Aorta (tissue), 5 donors: ENCODE data around the gene GSTO1. TPM values are rescaled to one million over a fixed set of nuclear protein-coding genes. Genes with fewer than 3 reads are reported as not detected.

Experiments used
- ATAC-seq: fragments of 200-7000 bp; cut with Tn5 transposase; one replicate; pipeline ENCODE4 v1.9.1; 2022; ENCODE audit warnings: moderate library complexity; ENCODE audit not compliant: low FRiP score
- DNase-seq, 2 donors: peaks; one replicate each; pipeline ENCODE4 v3.0.0-alpha.2; 2020
- H3K27ac ChIP-seq, 2 donors: one replicate each; pipeline ENCODE4 v1.5.1; 2013; ENCODE audit warnings: low read length in 2 of 2, mild to moderate bottlenecking in 2 of 2, moderate library complexity in 2 of 2, control low read depth in 1 of 2, inconsistent platforms in 1 of 2, low read depth in 1 of 2
- H3K27me3 ChIP-seq, 2 donors: one replicate each; pipeline ENCODE4 v1.6.1; 2013; ENCODE audit warnings: control low read depth in 1 of 2, low read length in 1 of 2, mild to moderate bottlenecking in 1 of 2, moderate library complexity in 1 of 2; ENCODE audit not compliant: insufficient read depth in 2 of 2, control insufficient read depth in 1 of 2
- H3K36me3 ChIP-seq, 2 donors: one replicate each; pipeline ENCODE4 v1.6.1; 2013; ENCODE audit warnings: control low read depth in 1 of 2, low read length in 1 of 2, mild to moderate bottlenecking in 1 of 2; ENCODE audit not compliant: insufficient read depth in 2 of 2, control insufficient read depth in 1 of 2
- H3K4me1 ChIP-seq, 2 donors: one replicate each; pipeline ENCODE4 v1.6.1; 2013; ENCODE audit warnings: low read length in 2 of 2, control low read depth in 1 of 2, mild to moderate bottlenecking in 1 of 2, moderate library complexity in 1 of 2; ENCODE audit not compliant: insufficient read depth in 2 of 2, control insufficient read depth in 1 of 2
- H3K4me3 ChIP-seq, 2 donors: one replicate each; pipeline ENCODE4 v1.5.1; 2013; ENCODE audit warnings: low read length in 2 of 2, control low read depth in 1 of 2, mild to moderate bottlenecking in 1 of 2
- H3K9me3 ChIP-seq: one replicate; pipeline ENCODE4 v1.6.1; 2013; ENCODE audit warnings: mild to moderate bottlenecking, low read length; ENCODE audit not compliant: control insufficient read depth
- WGBS, 2 donors: extraction: QIAGEN DNeasy Blood & Tissue Kit; methylation state at CpG; one replicate each; pipeline ENCODE4 v1.1.7; 2013; 5-methylcytosine and 5-hydroxymethylcytosine counted together
- intact Hi-C, 2 donors: fragments of 100-400 bp; cut with DNase I; formaldehyde crosslinking; loops; one replicate each; pipeline versions ENCODE4 v1.14.2 to v1.15.0; 2022
- polyA plus RNA-seq, 2 donors: library from polyadenylated mRNA; stranded (reverse); fragments of 200-250 nt; gene quantifications; one replicate each; pipeline ENCODE4 v1.2.3, GENCODE V29; 2013
- total RNA-seq, 2 donors: library from RNA; stranded (reverse); fragmentation: NEBNext Ultra II Directional; extraction: Animal tissue kit (Norgen Biotek cat#: 25700); gene quantifications; one replicate each; pipeline ENCODE4 v1.2.1, GENCODE V29; 2021
- donor health status: healthy with polysubstance abuse.
- donor health status: Bipolar disorder and iron deficiency.
- donor health status: DM: no; HTN: no; CAD: no.
- donor health status: DM: no; HTN: no; CAD: no.
- donor health status: DM: yes; HTN: yes; CAD: no.

GSTO1 gene
- total and polyA plus RNA-seq, 4 donors = 84.1 to 235 (median 111) TPM

- 70 to 75% methylated on average over 1 of the region's 1 CpG for WGBS, 2 donors
- no peaks in the 10 kb centered on the region for H3K36me3 ChIP-seq
- H3K9me3 ChIP-seq = no peaks in the 10 kb centered on the region
- H3K27me3 ChIP-seq = no peaks in the 10 kb centered on the region
- H3K27ac ChIP-seq = no peak overlapping the region
- H3K4me3 ChIP-seq = no peak overlapping the region
- intact Hi-C loops = no loop called here
- ATAC-seq (no peak), DNase-seq (no peak)
- no peaks in the 10 kb centered on the region for H3K4me1 ChIP-seq
These were observed 21.5 kb downstream of the GSTO1 start for GRCh38 chr10:104276192-104276591.

GRCh38 chr10:104277785-104278184 lies 23.1 kb downstream of the GSTO1 start:
- intact Hi-C loops = no loop called here
- no peak for ATAC-seq

GRCh38 chr10:104279550-104280259 lies 25.0 kb downstream of the GSTO1 start:
- Histone ChIP-seq H3K27ac (no peak overlapping the region), H3K27me3 (no peaks in the 10 kb centered on the region), H3K4me1 (no peaks in the 10 kb centered on the region), H3K9me3 (no peaks in the 10 kb centered on the region), H3K4me3 (no peak overlapping the region), H3K36me3 (no peaks in the 10 kb centered on the region)
- ATAC-seq (no peak), DNase-seq (no peak)
- 92 to 95% methylated on average over 3 of the region's 3 CpGs for WGBS, 2 donors
- intact Hi-C loops = no loop called here

More at GRCh38 chr10:104277785-104278184, 23.1 kb downstream of the GSTO1 start:
- no peak overlapping the region for H3K4me3 ChIP-seq
- no peak for DNase-seq
- H3K27ac ChIP-seq = no peak overlapping the region
- H3K27me3 ChIP-seq = no peaks in the 10 kb centered on the region
- H3K4me1 ChIP-seq = no peaks in the 10 kb centered on the region
- 85 to 92% methylated on average over 2 of the region's 2 CpGs for WGBS, 2 donors
- H3K9me3 ChIP-seq = no peaks in the 10 kb centered on the region
- H3K36me3 ChIP-seq = no peaks in the 10 kb centered on the region

GRCh38 chr10:104281694-104282093 lies 27.0 kb downstream of the GSTO1 start:
- Histone ChIP-seq H3K27me3 (no peaks in the 10 kb centered on the region), H3K36me3 (no peaks in the 10 kb centered on the region), H3K27ac (no peak overlapping the region), H3K4me3 (no peak overlapping the region), H3K4me1 (no peaks in the 10 kb centered on the region), H3K9me3 (no peaks in the 10 kb centered on the region)
- intact Hi-C loops = no loop called here
- no peak for ATAC-seq
- no peak for DNase-seq
- 83 to 88% methylated on average over 3 of the region's 3 CpGs for whole genome bisulfite sequencing, 2 donors

GRCh38 chr10:104284846-104285245 lies 30.2 kb downstream of the GSTO1 start:
- H3K36me3 ChIP-seq = no peaks in the 10 kb centered on the region
- H3K4me1 ChIP-seq = no peaks in the 10 kb centered on the region
- no peak overlapping the region for H3K4me3 ChIP-seq
- H3K27me3 ChIP-seq = no peaks in the 10 kb centered on the region
- H3K27ac ChIP-seq = no peak overlapping the region
- intact Hi-C loops = no loop called here
- DNase-seq (no peak), ATAC-seq (no peak)
- WGBS, 2 donors = 82 to 85% methylated on average over 7 of the region's 7 CpGs
- H3K9me3 ChIP-seq = no peaks in the 10 kb centered on the region

GRCh38 chr10:104286939-104287338 lies 32.2 kb downstream of the GSTO1 start:
- intact Hi-C loops = no loop called here
- no peak overlapping the region for H3K27ac ChIP-seq
- ATAC-seq (no peak), DNase-seq (no peak)
- no peak overlapping the region for H3K4me3 ChIP-seq
- WGBS, 2 donors = 86 to 93% methylated on average over 2 of the region's 2 CpGs
- no peaks in the 10 kb centered on the region for H3K9me3 ChIP-seq
- H3K36me3 ChIP-seq = no peaks in the 10 kb centered on the region
- H3K4me1 ChIP-seq = no peaks in the 10 kb centered on the region
- H3K27me3 ChIP-seq = no peaks in the 10 kb centered on the region

GRCh38 chr10:104288355-104288754 lies 33.7 kb downstream of the GSTO1 start:
- Histone ChIP-seq H3K4me1 (no peaks in the 10 kb centered on the region), H3K9me3 (no peaks in the 10 kb centered on the region), H3K36me3 (no peaks in the 10 kb centered on the region), H3K4me3 (no peak overlapping the region), H3K27ac (no peak overlapping the region), H3K27me3 (no peaks in the 10 kb centered on the region)
- ATAC-seq (no peak), DNase-seq (no peak)
- intact Hi-C loops = no loop called here
- WGBS, 2 donors = 60 to 61% methylated on average over 1 of the region's 1 CpG

GRCh38 chr10:104291439-104291951 lies 36.8 kb downstream of the GSTO1 start:
- H3K4me1 ChIP-seq = no peaks in the 10 kb centered on the region
- ATAC-seq = peak; percentile 98
- WGBS, 2 donors = 1 to 2% methylated on average over 22 to 26 of the region's 26 CpGs

GRCh38 chr10:104293011-104293410 lies 38.3 kb downstream of the GSTO1 start:
- no peaks in the 10 kb centered on the region for H3K9me3 ChIP-seq
- no peak overlapping the region for H3K4me3 ChIP-seq
- no peaks in the 10 kb centered on the region for H3K36me3 ChIP-seq
- ATAC-seq = no peak
- 60 to 73% methylated on average over 2 of the region's 2 CpGs for WGBS, 2 donors
- no peaks in the 10 kb centered on the region for H3K27me3 ChIP-seq
- H3K27ac ChIP-seq = no peak overlapping the region
- DNase-seq = no peak
- intact Hi-C loops = no loop called here
- no peaks in the 10 kb centered on the region for H3K4me1 ChIP-seq

More at GRCh38 chr10:104291439-104291951, 36.8 kb downstream of the GSTO1 start:
- no peaks in the 10 kb centered on the region for H3K36me3 ChIP-seq
- no peaks in the 10 kb centered on the region for H3K9me3 ChIP-seq
- no peak overlapping the region for H3K4me3 ChIP-seq
- intact Hi-C loops = loop anchor here (1.0 kb wide), 2 partner anchors 59 to 62 kb away; partner anchors contain the start of gene CFAP58 (in 1 of the 2)
- H3K27ac ChIP-seq = no peak overlapping the region
- DNase-seq = peak; percentile 92 to 96
- H3K27me3 ChIP-seq = no peaks in the 10 kb centered on the region
